Rectal smooth muscle tissue (tissue), 1 donor: ENCODE results near the gene ZNF185.

Experiments used
- H3K27ac ChIP-seq: one replicate; pipeline ENCODE4 v1.7.0; 2013; ENCODE audit warnings: low read depth, low read length, inconsistent platforms
- H3K27me3 ChIP-seq: one replicate; pipeline ENCODE4 v1.7.0; 2013; ENCODE audit warnings: low read length; ENCODE audit not compliant: control insufficient read depth, insufficient read depth
- H3K36me3 ChIP-seq: one replicate; pipeline ENCODE4 v1.7.0; 2013; ENCODE audit warnings: low read length; ENCODE audit not compliant: control insufficient read depth, insufficient read depth
- H3K4me1 ChIP-seq: one replicate; pipeline ENCODE4 v1.7.0; 2013; ENCODE audit warnings: low read length; ENCODE audit not compliant: control insufficient read depth, insufficient read depth
- H3K4me3 ChIP-seq: one replicate; pipeline ENCODE4 v1.7.0; 2013; ENCODE audit warnings: low read length
- H3K9ac ChIP-seq: one replicate; pipeline ENCODE4 v1.7.0; 2013; ENCODE audit warnings: low read length

The ZNF185 gene

DNA sequence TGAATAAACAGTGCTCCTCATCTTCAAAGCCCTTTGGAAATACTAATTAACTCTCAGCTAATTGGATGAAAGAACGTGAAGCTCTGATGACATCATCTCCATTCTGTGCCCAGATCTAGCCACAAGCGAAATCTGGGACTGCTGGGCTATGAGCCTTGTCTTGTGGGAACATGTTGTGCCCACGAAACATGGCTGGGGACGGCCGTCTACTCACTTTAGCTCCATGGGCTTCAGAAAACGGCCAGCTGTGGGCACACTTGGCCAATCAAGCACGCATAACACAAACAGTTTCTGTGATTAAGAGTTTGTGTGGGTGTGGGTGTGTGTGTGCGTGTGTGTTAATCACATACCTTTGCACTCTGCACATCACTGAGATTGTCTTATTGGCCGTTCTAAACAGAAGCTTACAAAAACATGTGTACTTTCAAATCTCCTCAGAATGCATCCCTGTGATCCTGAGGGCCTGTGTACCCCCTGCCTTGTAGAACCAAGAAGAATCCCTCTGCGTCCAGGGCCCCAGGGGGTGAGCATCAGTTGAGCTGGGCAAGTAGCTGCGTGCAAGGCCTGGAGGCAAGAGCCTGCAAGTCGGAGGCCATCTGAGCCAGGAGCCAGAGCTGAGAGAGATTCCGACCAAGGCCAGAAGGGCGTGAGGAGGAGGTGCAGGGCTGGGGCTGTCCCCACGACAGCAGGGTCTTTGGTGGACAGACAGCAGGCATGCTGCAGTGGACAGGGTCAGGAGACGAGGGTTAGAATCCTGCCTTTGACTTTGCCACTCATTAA is 18.7 kb upstream of the ZNF185 start:
- no peak overlapping the region for H3K9ac ChIP-seq
- no peaks in the 10 kb centered on the region for H3K4me1 ChIP-seq
- H3K27me3 ChIP-seq, result no peaks in the 10 kb centered on the region
- no peaks in the 10 kb centered on the region for H3K36me3 ChIP-seq
- H3K27ac ChIP-seq, result no peak overlapping the region
- H3K4me3 ChIP-seq, result no peak overlapping the region

- H3K36me3 ChIP-seq, result no peaks in the 10 kb centered on the region
- H3K9ac ChIP-seq, result no peak overlapping the region
- no peak overlapping the region for H3K27ac ChIP-seq
- H3K4me1 ChIP-seq, result no peaks in the 10 kb centered on the region
- H3K4me3 ChIP-seq, result no peak overlapping the region
- no peaks in the 10 kb centered on the region for H3K27me3 ChIP-seq
These were observed 16.6 kb upstream of the ZNF185 start for GRCh38 chrX:152881289-152881688.

DNA sequence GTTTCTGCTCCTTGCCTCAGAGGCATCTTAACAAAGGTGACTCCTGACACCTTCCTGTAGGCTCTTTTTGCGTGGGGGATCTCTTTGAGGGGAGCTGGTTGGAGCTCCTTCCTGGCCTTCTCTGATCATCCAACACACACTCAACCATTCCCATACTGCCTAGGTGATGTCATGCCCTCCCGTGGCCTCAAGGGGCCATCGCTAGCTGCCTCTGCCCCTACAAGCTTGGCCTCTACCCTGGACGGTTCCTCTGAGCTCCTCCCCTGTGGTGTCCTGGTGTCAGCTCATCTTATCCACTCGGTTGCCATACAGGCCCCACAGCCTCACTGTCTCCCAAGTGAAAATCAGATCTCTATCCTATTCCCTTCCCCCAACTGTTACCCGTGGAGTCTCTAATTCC is 13.7 kb upstream of the ZNF185 start:
- Histone ChIP-seq H3K9ac (no peak overlapping the region), H3K4me3 (no peak overlapping the region), H3K27ac (no peak overlapping the region), H3K4me1 (no peaks in the 10 kb centered on the region), H3K36me3 (no peaks in the 10 kb centered on the region), H3K27me3 (no peaks in the 10 kb centered on the region)

- Histone ChIP-seq H3K4me1 (no peaks in the 10 kb centered on the region), H3K27me3 (peaks cover 7% of the 10 kb centered on the region)
These were observed 11.2 kb upstream of the ZNF185 start for GRCh38 chrX:152886716-152887115.

GRCh38 chrX:152892499-152892898 is 5.4 kb upstream of the ZNF185 start:
- Histone ChIP-seq H3K27ac (no peak overlapping the region), H3K36me3 (no peaks in the 10 kb centered on the region), H3K9ac (no peak overlapping the region), H3K4me3 (no peak overlapping the region), H3K4me1 (no peaks in the 10 kb centered on the region), H3K27me3 (peaks cover 13% of the 10 kb centered on the region)

More at GRCh38 chrX:152886716-152887115, 11.2 kb upstream of the ZNF185 start:
- Histone ChIP-seq H3K36me3 (no peaks in the 10 kb centered on the region), H3K27ac (no peak overlapping the region), H3K4me3 (no peak overlapping the region), H3K9ac (no peak overlapping the region)

- no peaks in the 10 kb centered on the region for H3K4me1 ChIP-seq
- H3K9ac ChIP-seq, result no peak overlapping the region
- no peak overlapping the region for H3K4me3 ChIP-seq
- no peak overlapping the region for H3K27ac ChIP-seq
- H3K27me3 ChIP-seq, result peaks cover 14% of the 10 kb centered on the region
- H3K36me3 ChIP-seq, result no peaks in the 10 kb centered on the region
These were observed 4.6 kb upstream of the ZNF185 start for GRCh38 chrX:152892999-152893891.

- no peaks in the 10 kb centered on the region for H3K4me1 ChIP-seq
- H3K27ac ChIP-seq, result no peak overlapping the region
- no peaks in the 10 kb centered on the region for H3K36me3 ChIP-seq
- peaks cover 21% of the 10 kb centered on the region for H3K27me3 ChIP-seq
- no peak overlapping the region for H3K9ac ChIP-seq
- H3K4me3 ChIP-seq, result no peak overlapping the region
These were observed 3.8 kb upstream of the ZNF185 start for GRCh38 chrX:152893980-152894610.

DNA sequence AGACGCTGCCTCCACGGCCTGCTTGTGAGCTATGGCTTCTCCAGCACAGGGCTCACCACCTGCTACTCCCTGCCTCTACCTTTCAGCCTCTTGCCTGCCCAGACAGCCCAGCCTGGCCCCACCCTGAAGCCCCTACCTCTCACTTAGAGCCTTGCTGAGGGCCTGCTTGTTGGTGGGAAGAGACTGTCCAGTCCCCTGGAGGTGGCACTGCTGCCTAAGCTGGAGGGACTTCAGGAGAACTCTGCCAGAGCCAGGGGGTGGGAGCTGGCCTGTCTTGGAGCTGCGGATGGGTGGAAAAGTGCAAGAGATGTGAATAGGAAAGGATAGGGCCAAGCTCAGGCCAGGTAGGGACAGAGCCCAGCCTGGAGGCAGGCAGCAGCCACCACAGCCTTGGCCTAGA is 2.7 kb upstream of the ZNF185 start:
- H3K4me1 ChIP-seq, result no peaks in the 10 kb centered on the region
- no peak overlapping the region for H3K4me3 ChIP-seq
- peaks cover 19% of the 10 kb centered on the region for H3K27me3 ChIP-seq
- no peak overlapping the region for H3K27ac ChIP-seq
- no peak overlapping the region for H3K9ac ChIP-seq
- H3K36me3 ChIP-seq, result no peaks in the 10 kb centered on the region

- Histone ChIP-seq H3K4me3 (no peak overlapping the region), H3K27me3 (peaks cover 20% of the 10 kb centered on the region), H3K27ac (no peak overlapping the region), H3K4me1 (no peaks in the 10 kb centered on the region), H3K9ac (no peak overlapping the region), H3K36me3 (no peaks in the 10 kb centered on the region)
These were observed 2.0 kb upstream of the ZNF185 start for GRCh38 chrX:152895724-152896420.

DNA sequence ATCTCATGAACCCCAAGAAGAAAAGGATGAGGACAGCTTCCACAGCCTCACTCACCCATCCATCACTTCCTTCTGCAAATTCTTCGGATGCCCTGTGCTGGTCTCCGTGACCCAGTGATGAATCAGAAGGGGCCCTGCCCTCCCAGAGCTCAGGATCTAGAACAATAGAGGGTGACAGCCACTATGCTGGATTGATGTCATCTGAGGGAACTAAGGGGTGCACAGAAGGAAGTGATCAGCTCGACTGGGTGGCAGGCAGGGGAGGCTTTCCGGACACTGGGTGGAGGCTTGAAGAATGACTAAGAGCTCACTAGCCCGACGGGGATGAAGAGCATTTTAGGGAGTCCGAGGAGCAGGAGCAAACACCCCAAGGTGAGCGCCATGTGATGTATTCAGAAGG is 1.4 kb upstream of the ZNF185 start:
- H3K36me3 ChIP-seq, result no peaks in the 10 kb centered on the region
- H3K27me3 ChIP-seq, result peaks cover 18% of the 10 kb centered on the region
- no peak overlapping the region for H3K9ac ChIP-seq
- no peak overlapping the region for H3K27ac ChIP-seq
- no peak overlapping the region for H3K4me3 ChIP-seq
- H3K4me1 ChIP-seq, result no peaks in the 10 kb centered on the region

GRCh38 chrX:152898442-152898841 is 575 bp downstream of the ZNF185 start:
- Histone ChIP-seq H3K9ac (no peak overlapping the region), H3K36me3 (no peaks in the 10 kb centered on the region), H3K4me3 (no peak overlapping the region)

More at GRCh38 chrX:152898442-152898841, 575 bp downstream of the ZNF185 start:
- Histone ChIP-seq H3K27me3 (peaks cover 22% of the 10 kb centered on the region), H3K27ac (no peak overlapping the region), H3K4me1 (no peaks in the 10 kb centered on the region)
